HEK293 (cell line): ENCODE results near the gene GDI2.

ENCODE experiments used
- ATF2 ChIP-seq: fragments of 450-650 bp; formaldehyde crosslinking; IDR thresholded peaks from 2 replicates; pipeline ENCODE4 v1.5.1; 2016; ENCODE audit warnings: missing biosample characterization, missing genetic modification characterization, low read depth
- CTCF ChIP-seq: fragments of 450-650 bp; formaldehyde crosslinking; IDR thresholded peaks from 2 replicates; pipeline ENCODE4 v1.5.1; 2016; ENCODE audit warnings: missing biosample characterization, missing genetic modification characterization
- SP2 ChIP-seq: fragments of 450-650 bp; formaldehyde crosslinking; IDR thresholded peaks from 2 replicates; pipeline ENCODE4 v1.5.1; 2016; ENCODE audit warnings: missing biosample characterization, missing genetic modification characterization

- no peak for TF ChIP-seq SP2
- no peak for TF ChIP-seq CTCF (tag by site-specific recombination)
- TF ChIP-seq ATF2 (tag by site-specific recombination) = no peak
Observed at GRCh38 chr10:5832946-5833345, 19.7 kb upstream of the GDI2 start.
